Astrocyte (in vitro differentiated cells and primary cell): ENCODE results near the gene MORN4. TPM values are rescaled to one million over a fixed set of nuclear protein-coding genes. Genes with fewer than 3 reads are reported as not detected.

Source experiments
- DNase-seq: peaks from one replicate; pipeline ENCODE4 v3.0.0-alpha.2; 2010; ENCODE audit warnings: low read depth
- FAIRE-seq: peaks from 2 replicates; lab custom pipeline; 2011; peaks lifted over from hg19 to GRCh38; lab: Jason Lieb, UNC
- H2AFZ ChIP-seq: 2 replicates; pipeline ENCODE4 v1.6.0; 2012; ENCODE audit warnings: low read depth, low read length, inconsistent platforms
- H3K27ac ChIP-seq: 2 replicates; pipeline ENCODE4 v1.5.1; 2011; ENCODE audit warnings: low read depth, low read length, inconsistent platforms
- H3K27me3 ChIP-seq: 2 replicates; pipeline ENCODE4 v1.6.0; 2011; ENCODE audit warnings: low read length, inconsistent platforms; ENCODE audit not compliant: insufficient read depth
- H3K36me3 ChIP-seq: 2 replicates; pipeline ENCODE4 v1.5.1; 2011; ENCODE audit warnings: low read length, inconsistent platforms; ENCODE audit not compliant: insufficient read depth
- H3K4me1 ChIP-seq: 2 replicates; pipeline ENCODE4 v1.5.1; 2011; ENCODE audit warnings: low read length, inconsistent platforms; ENCODE audit not compliant: insufficient read depth
- H3K4me2 ChIP-seq: 2 replicates; pipeline ENCODE4 v1.6.0; 2012; ENCODE audit warnings: low read length, inconsistent platforms
- H3K4me3 ChIP-seq: 2 replicates; pipeline ENCODE4 v1.5.1; 2011; ENCODE audit warnings: low read depth, mild to moderate bottlenecking, low read length, inconsistent platforms; ENCODE audit not compliant: insufficient read depth
- H3K79me2 ChIP-seq: 2 replicates; pipeline ENCODE4 v1.6.0; 2012; ENCODE audit warnings: mild to moderate bottlenecking, low read length, inconsistent platforms; ENCODE audit not compliant: insufficient read depth
- H3K9ac ChIP-seq: 2 replicates; pipeline ENCODE4 v1.6.0; 2012; ENCODE audit warnings: mild to moderate bottlenecking, low read length, inconsistent platforms
- H3K9me3 ChIP-seq: 2 replicates; pipeline ENCODE4 v1.5.1; 2012; ENCODE audit warnings: low read depth, mild to moderate bottlenecking, low read length, inconsistent platforms; ENCODE audit not compliant: insufficient read depth
- H4K20me1 ChIP-seq: 2 replicates; pipeline ENCODE4 v1.6.0; 2012; ENCODE audit warnings: low read length, inconsistent platforms; ENCODE audit not compliant: insufficient read depth
- H3K27ac Mint-ChIP-seq: one replicate; pipeline ENCODE4 v1.8.0; 2021; ENCODE audit warnings: mild to moderate bottlenecking, mixed read lengths; ENCODE audit not compliant: unreplicated experiment
- H3K27me3 Mint-ChIP-seq: one replicate; pipeline ENCODE4 v1.8.0; 2021; ENCODE audit warnings: low read depth, mixed read lengths; ENCODE audit not compliant: unreplicated experiment
- H3K36me3 Mint-ChIP-seq: one replicate; pipeline ENCODE4 v1.8.0; 2021; ENCODE audit warnings: low read depth, mixed read lengths; ENCODE audit not compliant: unreplicated experiment
- H3K4me1 Mint-ChIP-seq: one replicate; pipeline ENCODE4 v1.8.0; 2021; ENCODE audit warnings: low read depth, mixed read lengths; ENCODE audit not compliant: unreplicated experiment
- H3K4me3 Mint-ChIP-seq: one replicate; pipeline ENCODE4 v1.8.0; 2021; ENCODE audit warnings: mild to moderate bottlenecking, moderate library complexity, mixed read lengths; ENCODE audit not compliant: unreplicated experiment
- H3K9me3 Mint-ChIP-seq: one replicate; pipeline ENCODE4 v1.8.0; 2021; ENCODE audit warnings: mild to moderate bottlenecking, mixed read lengths; ENCODE audit not compliant: unreplicated experiment
- EZH2 ChIP-seq: IDR thresholded peaks from 2 replicates; pipeline ENCODE4 v1.6.1; 2012; ENCODE audit warnings: mild to moderate bottlenecking, low read length, inconsistent platforms; ENCODE audit not compliant: insufficient read depth
- total RNA-seq: library from RNA; stranded (reverse); gene quantifications from 2 replicates; pipeline ENCODE4 v1.2.1, GENCODE V29; 2021
- TF ChIP-seq, protein P1 (sequence below): IDR thresholded peaks from 2 replicates; pipeline ENCODE4 v1.5.1; 2011; ENCODE audit warnings: low read depth, mild to moderate bottlenecking, inconsistent platforms, low read length, moderate library complexity; ENCODE audit not compliant: insufficient read depth

Gene MORN4
- total RNA-seq, 1 donor from 2014 or later: 16.2 TPM

DNA sequence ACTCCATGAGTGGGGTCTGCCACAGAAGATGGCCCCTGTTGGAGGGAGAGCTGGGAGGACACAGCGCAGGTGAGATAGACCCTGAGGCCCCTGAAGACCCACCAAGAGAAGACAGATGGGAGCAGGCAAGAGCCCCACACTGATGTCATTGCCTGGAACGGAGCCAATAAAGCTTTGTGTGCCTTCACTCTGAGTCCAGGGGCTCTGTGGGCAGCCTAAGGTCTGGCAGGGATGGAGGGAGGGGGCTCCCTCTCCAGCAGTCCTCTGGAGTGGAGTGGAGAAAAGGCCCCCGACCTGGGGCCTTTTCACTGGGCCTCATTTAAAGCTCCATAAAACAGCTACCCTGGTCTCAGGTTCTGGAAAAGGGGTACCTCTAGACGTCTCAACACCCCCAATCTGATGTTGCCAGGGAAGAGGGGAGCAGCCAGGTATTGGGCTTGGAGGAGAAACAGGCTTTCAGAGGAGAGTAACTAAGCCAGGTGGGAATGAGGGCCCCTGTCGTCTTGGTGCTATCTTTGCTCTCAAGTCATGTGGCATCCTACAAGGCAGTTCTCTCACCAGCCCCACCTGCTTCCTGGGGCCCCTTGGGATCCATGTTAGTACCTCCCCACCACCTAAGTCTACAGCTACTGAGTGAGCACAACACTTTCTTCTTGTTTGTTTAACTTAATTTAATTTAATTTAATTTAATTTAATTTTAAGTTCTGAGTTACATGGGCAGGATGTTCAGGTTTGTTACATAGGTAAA lies 42.4 kb downstream of the MORN4 start:
- Mint-ChIP-seq H3K36me3 (peaks cover 1% of the 10 kb centered on the region), H3K4me1 (peaks cover 6% of the 10 kb centered on the region), H3K27ac (no peak overlapping the region), H3K4me3 (no peak overlapping the region), H3K9me3 (no peaks in the 10 kb centered on the region), H3K27me3 (no peaks in the 10 kb centered on the region)
- H3K27ac ChIP-seq: no peak overlapping the region
- no peaks in the 10 kb centered on the region for H3K79me2 ChIP-seq
- H3K9me3 ChIP-seq: no peaks in the 10 kb centered on the region
- no peaks in the 10 kb centered on the region for H3K36me3 ChIP-seq
- no peak for TF ChIP-seq EZH2
- TF ChIP-seq, protein P1, sequence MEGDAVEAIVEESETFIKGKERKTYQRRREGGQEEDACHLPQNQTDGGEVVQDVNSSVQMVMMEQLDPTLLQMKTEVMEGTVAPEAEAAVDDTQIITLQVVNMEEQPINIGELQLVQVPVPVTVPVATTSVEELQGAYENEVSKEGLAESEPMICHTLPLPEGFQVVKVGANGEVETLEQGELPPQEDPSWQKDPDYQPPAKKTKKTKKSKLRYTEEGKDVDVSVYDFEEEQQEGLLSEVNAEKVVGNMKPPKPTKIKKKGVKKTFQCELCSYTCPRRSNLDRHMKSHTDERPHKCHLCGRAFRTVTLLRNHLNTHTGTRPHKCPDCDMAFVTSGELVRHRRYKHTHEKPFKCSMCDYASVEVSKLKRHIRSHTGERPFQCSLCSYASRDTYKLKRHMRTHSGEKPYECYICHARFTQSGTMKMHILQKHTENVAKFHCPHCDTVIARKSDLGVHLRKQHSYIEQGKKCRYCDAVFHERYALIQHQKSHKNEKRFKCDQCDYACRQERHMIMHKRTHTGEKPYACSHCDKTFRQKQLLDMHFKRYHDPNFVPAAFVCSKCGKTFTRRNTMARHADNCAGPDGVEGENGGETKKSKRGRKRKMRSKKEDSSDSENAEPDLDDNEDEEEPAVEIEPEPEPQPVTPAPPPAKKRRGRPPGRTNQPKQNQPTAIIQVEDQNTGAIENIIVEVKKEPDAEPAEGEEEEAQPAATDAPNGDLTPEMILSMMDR: no peak
- no peaks in the 10 kb centered on the region for H4K20me1 ChIP-seq
- H2AFZ ChIP-seq: no peak overlapping the region
- no peak overlapping the region for H3K4me3 ChIP-seq
- no peak overlapping the region for H3K4me2 ChIP-seq
- DNase-seq: no peak
- peaks cover 5% of the 10 kb centered on the region for H3K4me1 ChIP-seq
- H3K9ac ChIP-seq: no peak overlapping the region
- no peaks in the 10 kb centered on the region for H3K27me3 ChIP-seq
- no peak for FAIRE-seq

DNA sequence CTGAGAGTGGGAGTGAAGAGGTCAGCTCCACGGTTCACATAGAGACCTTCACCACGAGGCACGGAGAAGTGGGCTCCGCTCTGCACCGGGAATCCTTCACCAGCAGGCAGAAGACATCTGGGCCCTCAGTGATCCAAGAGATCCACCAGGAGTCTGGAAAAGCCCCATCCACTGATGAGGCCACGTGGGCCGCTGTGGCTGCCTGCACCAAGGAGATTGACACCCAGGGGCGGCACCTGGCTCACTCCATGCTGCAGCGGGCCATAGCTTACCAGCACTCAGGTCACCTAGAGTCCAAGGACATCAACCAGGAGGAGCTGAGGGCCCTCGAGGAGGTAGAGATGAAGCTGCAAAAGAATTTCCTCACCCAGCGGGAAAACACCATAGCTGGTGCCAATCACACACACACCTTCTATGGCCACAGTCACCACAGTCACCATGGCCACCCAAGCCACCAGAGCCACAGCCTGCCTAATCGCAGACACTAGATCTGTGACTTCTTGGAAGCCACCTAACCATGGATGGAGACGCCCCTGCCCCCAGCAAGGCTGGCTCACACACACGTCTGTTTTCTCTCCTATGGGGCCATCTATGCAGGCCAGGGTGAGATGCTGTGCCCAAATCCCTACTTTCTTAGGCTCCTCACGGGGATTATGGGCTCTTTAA lies 43.1 kb downstream of the MORN4 start:
- Histone ChIP-seq H3K27me3 (no peaks in the 10 kb centered on the region), H3K36me3 (no peaks in the 10 kb centered on the region), H3K79me2 (no peaks in the 10 kb centered on the region), H3K27ac (no peak overlapping the region), H3K4me1 (no peaks in the 10 kb centered on the region), H2AFZ (no peak overlapping the region), H3K4me3 (no peak overlapping the region), H3K4me2 (no peak overlapping the region), H3K9me3 (no peaks in the 10 kb centered on the region), H3K9ac (no peak overlapping the region), H4K20me1 (no peaks in the 10 kb centered on the region)
- Mint-ChIP-seq H3K9me3 (no peaks in the 10 kb centered on the region), H3K27me3 (no peaks in the 10 kb centered on the region), H3K27ac (no peak overlapping the region), H3K36me3 (peaks cover 1% of the 10 kb centered on the region), H3K4me1 (peaks cover 1% of the 10 kb centered on the region), H3K4me3 (no peak overlapping the region)
- FAIRE-seq (no peak), DNase-seq (no peak)
- TF ChIP-seq, protein P1: no peak
- no peak for TF ChIP-seq EZH2

DNA sequence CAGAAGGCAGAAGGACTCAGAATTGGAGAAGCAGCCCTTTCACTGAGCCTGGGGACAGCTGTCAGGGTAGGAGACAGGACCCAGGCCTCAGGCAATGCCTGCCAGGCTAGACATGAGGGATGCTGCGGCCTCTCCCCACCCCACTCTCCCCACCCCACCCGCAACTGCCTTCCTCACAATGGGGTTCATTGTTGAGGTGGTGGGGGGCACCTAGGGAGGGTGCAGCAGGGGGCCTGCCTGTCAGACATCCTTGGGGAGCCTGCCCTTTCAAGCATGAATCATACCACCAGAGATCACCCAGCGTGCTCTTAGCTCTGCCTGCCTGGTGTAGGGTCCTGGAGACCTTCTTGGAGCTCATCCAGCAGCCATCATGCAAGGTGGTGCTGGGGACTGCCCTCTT lies 43.8 kb downstream of the MORN4 start, which contains the start of gene C10orf62:
Gene C10orf62, plus strand, starts transcription at position 243 of the 400 bp plus-strand sequence. CDS start 177 bp downstream, outside the sequence.
- no peak within 1 kb of the TSS for H3K4me3 ChIP-seq
- no peaks in the 10 kb centered on the region for H3K27me3 ChIP-seq
- no peak within 1 kb of the TSS for H3K27ac ChIP-seq
- H3K36me3 ChIP-seq: no peaks in the 10 kb centered on the region
- peaks cover 2% of the 10 kb centered on the region for H3K4me1 Mint-ChIP-seq
- H2AFZ ChIP-seq: no peak within 1 kb of the TSS
- H3K36me3 Mint-ChIP-seq: peaks cover 1% of the 10 kb centered on the region
- no peaks in the 10 kb centered on the region for H3K79me2 ChIP-seq
- H3K9me3 Mint-ChIP-seq: no peaks in the 10 kb centered on the region
- no peaks in the 10 kb centered on the region for H3K27me3 Mint-ChIP-seq
- H4K20me1 ChIP-seq: no peaks in the 10 kb centered on the region
- no peaks in the 10 kb centered on the region for H3K9me3 ChIP-seq
- no peaks in the 10 kb centered on the region for H3K4me1 ChIP-seq
- H3K27ac Mint-ChIP-seq: peak within 1 kb of the TSS; percentile 62
- no peak within 1 kb of the TSS for H3K4me2 ChIP-seq
- FAIRE-seq (no peak), DNase-seq (no peak)
- TF ChIP-seq, protein P1: no peak
- no peak for TF ChIP-seq EZH2
- no peak within 1 kb of the TSS for H3K9ac ChIP-seq
- H3K4me3 Mint-ChIP-seq: no peak within 1 kb of the TSS
